Measurements from ENCODE around the gene DGKE.

DGKE gene

GRCh38 chr17:56804454-56804853, 29.5 kb upstream of the DGKE start:
- no peak overlapping the region for H3K4me3 ChIP-seq (replicated peaks; ENCODE audit: low read depth, low read length)
- DNase-seq (ENCODE audit: extremely low read depth, low read depth): no peak
- TF ChIP-seq CTCF (IDR thresholded peaks at IDR 0.05; ENCODE audit: low read depth, low read length, missing control alignments): no peak

GRCh38 chr17:56806949-56807348, 27.0 kb upstream of the DGKE start:
- DNase-seq (ENCODE audit: extremely low read depth, low read depth): no peak
- no peak for TF ChIP-seq CTCF (IDR thresholded peaks at IDR 0.05; ENCODE audit: low read depth, low read length, missing control alignments)
- no peak overlapping the region for H3K4me3 ChIP-seq (replicated peaks; ENCODE audit: low read depth, low read length)

DNA sequence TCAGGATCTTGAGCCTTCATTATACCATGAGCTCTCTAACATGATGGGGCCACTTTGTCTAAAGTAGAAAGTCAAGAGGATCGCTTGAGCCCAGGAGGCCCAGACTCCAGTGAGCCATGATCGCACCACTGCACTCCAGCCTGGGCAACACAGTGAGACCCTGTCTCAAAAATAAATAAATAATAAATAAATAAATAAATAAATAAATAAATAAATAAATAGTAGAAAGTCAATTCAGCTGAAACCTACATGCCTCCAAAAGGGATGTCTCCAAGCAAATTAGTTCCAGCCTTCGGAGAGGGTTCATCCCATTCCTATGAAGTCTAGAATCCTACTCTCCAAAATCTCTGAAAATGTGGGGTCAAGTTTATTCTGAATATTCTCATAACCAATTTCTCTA, 26.2 kb upstream of the DGKE start:
- no peak for DNase-seq (ENCODE audit: extremely low read depth, low read depth)
- no peak overlapping the region for H3K4me3 ChIP-seq (replicated peaks; ENCODE audit: low read depth, low read length)
- TF ChIP-seq CTCF (IDR thresholded peaks at IDR 0.05; ENCODE audit: low read depth, low read length, missing control alignments): no peak

DNA sequence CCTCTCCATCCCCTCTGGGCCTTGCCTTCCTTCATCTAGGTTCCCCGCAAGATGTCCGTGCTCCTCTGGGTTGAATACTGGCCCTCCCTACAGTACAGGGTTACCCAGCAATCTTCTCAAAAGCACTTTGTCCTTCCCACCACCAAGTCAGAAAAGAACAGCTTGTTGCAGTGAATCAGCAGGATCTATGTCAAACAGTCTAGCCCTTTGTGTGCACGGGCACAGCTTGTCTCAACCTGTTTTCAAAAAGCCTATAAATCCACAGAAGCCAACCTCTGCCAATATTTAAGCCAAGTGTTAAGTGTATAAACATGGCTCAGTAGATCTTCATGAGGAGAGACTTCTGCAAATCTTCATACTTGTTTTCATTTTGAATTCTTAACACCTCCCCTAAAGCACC, 25.4 kb upstream of the DGKE start:
- no peak for TF ChIP-seq CTCF (IDR thresholded peaks at IDR 0.05; ENCODE audit: low read depth, low read length, missing control alignments)
- H3K4me3 ChIP-seq (replicated peaks; ENCODE audit: low read depth, low read length): no peak overlapping the region
- no peak for DNase-seq (ENCODE audit: extremely low read depth, low read depth)

- TF ChIP-seq CTCF (IDR thresholded peaks at IDR 0.05; ENCODE audit: low read depth, low read length, missing control alignments): no peak
- DNase-seq (ENCODE audit: extremely low read depth, low read depth): no peak
- H3K4me3 ChIP-seq (replicated peaks; ENCODE audit: low read depth, low read length): no peak overlapping the region
Observed at GRCh38 chr17:56809106-56809819, 24.7 kb upstream of the DGKE start.

DNA sequence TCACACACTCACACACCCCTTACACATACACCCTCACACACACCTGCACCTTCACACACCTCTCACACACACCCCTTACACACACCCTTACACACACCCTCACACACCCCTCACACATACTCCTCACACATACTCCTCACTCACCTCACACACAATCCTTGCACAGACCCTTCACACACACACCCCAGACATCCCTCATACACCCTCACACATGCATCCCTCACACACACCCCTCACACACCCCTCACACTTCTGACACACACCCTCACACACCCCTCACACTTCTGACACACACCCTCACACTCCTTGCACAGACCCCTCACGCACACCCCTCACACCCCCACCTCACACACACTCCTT, 24.2 kb upstream of the DGKE start:
- no peak for DNase-seq (ENCODE audit: extremely low read depth, low read depth)
- H3K4me3 ChIP-seq (replicated peaks; ENCODE audit: low read depth, low read length): no peak overlapping the region
- TF ChIP-seq CTCF (IDR thresholded peaks at IDR 0.05; ENCODE audit: low read depth, low read length, missing control alignments): no peak

GRCh38 chr17:56810343-56810742, 23.6 kb upstream of the DGKE start:
- no peak for DNase-seq (ENCODE audit: extremely low read depth, low read depth)
- no peak overlapping the region for H3K4me3 ChIP-seq (replicated peaks; ENCODE audit: low read depth, low read length)
- no peak for TF ChIP-seq CTCF (IDR thresholded peaks at IDR 0.05; ENCODE audit: low read depth, low read length, missing control alignments)
